GM10847 (cell line): ENCODE results near the gene KRT28.

Source experiments
- POLR2A ChIP-seq: IDR thresholded peaks from 2 replicates; pipeline ENCODE4 v1.6.1; 2011; ENCODE audit not compliant: insufficient read length; ENCODE audit errors: extremely low read depth

KRT28 gene

GRCh38 chr17:40763752-40764151, 36.0 kb downstream of the KRT28 start:
- TF ChIP-seq POLR2A = no peak

GRCh38 chr17:40760105-40761016, 39.4 kb downstream of the KRT28 start:
- no peak for TF ChIP-seq POLR2A

GRCh38 chr17:40755231-40755630, 44.5 kb downstream of the KRT28 start, which contains the start of gene KRT25:
Gene KRT25 (minus strand): TSS chr17:40755331. CDS start chr17:40755271, 60 bp downstream.
- TF ChIP-seq POLR2A = no peak

- TF ChIP-seq POLR2A = no peak
Measured at GRCh38 chr17:40753804-40754203, 46.0 kb downstream of the KRT28 start.

- TF ChIP-seq POLR2A = no peak
Measured at GRCh38 chr17:40751065-40751464, 48.7 kb downstream of the KRT28 start.

GRCh38 chr17:40750391-40750790, 49.4 kb downstream of the KRT28 start:
- no peak for TF ChIP-seq POLR2A
